Calu3 (cell line): Measurements from ENCODE around the gene RHOF. TPM values are rescaled to one million over a fixed set of nuclear protein-coding genes. Genes with fewer than 3 reads are reported as not detected.

Experiments
- BruUV-seq: library from RNA; stranded (reverse); fragments of 400-500 nt; replicated peaks from 2 replicates; lab custom pipeline; 2021; lab: Mats Ljungman, UMichigan
- CTCF ChIA-PET: fragments of 300-600 bp; sonication (Branson Sonifier 250); formaldehyde crosslinking; loops from one replicate; lab custom pipeline; 2022; ENCODE audit warnings: antibody characterized with exemption; lab: Charles Lee
- DNase-seq: peaks from one replicate; pipeline ENCODE4 v3.0.0; 2022
- H3K27ac Mint-ChIP-seq: one replicate; pipeline ENCODE4 v1.8.0; 2022; ENCODE audit warnings: mixed read lengths; ENCODE audit not compliant: unreplicated experiment
- H3K27me3 Mint-ChIP-seq: one replicate; pipeline ENCODE4 v1.8.0; 2022; ENCODE audit warnings: mixed read lengths; ENCODE audit not compliant: unreplicated experiment
- H3K36me3 Mint-ChIP-seq: one replicate; pipeline ENCODE4 v1.8.0; 2022; ENCODE audit warnings: mild to moderate bottlenecking, moderate library complexity, mixed read lengths; ENCODE audit not compliant: insufficient read depth, unreplicated experiment
- H3K4me1 Mint-ChIP-seq: one replicate; pipeline ENCODE4 v1.8.0; 2022; ENCODE audit warnings: mild to moderate bottlenecking, low read depth, mixed read lengths; ENCODE audit not compliant: unreplicated experiment
- H3K4me3 Mint-ChIP-seq: one replicate; pipeline ENCODE4 v1.8.0; 2022; ENCODE audit warnings: mild to moderate bottlenecking, low read depth, moderate library complexity, mixed read lengths; ENCODE audit not compliant: unreplicated experiment
- H3K9me3 Mint-ChIP-seq: one replicate; pipeline ENCODE4 v1.8.0; 2022; ENCODE audit warnings: low read depth, mixed read lengths; ENCODE audit not compliant: unreplicated experiment
- intact Hi-C: fragments of 100-400 bp; cut with micrococcal nuclease; formaldehyde crosslinking; loops from one replicate; pipeline ENCODE4 v1.10.0; 2022; ENCODE audit not compliant: unreplicated experiment
- total RNA-seq: library from RNA; stranded (reverse); gene quantifications from 2 replicates; pipeline ENCODE4 v1.2.3, GENCODE V29; 2022
- TF ChIP-seq, protein P1 (sequence below): fragments of 200-600 bp; IDR thresholded peaks from one replicate; pipeline ENCODE4 v1.8.0; 2022; ENCODE audit warnings: antibody characterized with exemption; ENCODE audit not compliant: unreplicated experiment

The RHOF gene
- total RNA-seq, 1 experiment from 2014 or later, result 73.9 TPM

DNA sequence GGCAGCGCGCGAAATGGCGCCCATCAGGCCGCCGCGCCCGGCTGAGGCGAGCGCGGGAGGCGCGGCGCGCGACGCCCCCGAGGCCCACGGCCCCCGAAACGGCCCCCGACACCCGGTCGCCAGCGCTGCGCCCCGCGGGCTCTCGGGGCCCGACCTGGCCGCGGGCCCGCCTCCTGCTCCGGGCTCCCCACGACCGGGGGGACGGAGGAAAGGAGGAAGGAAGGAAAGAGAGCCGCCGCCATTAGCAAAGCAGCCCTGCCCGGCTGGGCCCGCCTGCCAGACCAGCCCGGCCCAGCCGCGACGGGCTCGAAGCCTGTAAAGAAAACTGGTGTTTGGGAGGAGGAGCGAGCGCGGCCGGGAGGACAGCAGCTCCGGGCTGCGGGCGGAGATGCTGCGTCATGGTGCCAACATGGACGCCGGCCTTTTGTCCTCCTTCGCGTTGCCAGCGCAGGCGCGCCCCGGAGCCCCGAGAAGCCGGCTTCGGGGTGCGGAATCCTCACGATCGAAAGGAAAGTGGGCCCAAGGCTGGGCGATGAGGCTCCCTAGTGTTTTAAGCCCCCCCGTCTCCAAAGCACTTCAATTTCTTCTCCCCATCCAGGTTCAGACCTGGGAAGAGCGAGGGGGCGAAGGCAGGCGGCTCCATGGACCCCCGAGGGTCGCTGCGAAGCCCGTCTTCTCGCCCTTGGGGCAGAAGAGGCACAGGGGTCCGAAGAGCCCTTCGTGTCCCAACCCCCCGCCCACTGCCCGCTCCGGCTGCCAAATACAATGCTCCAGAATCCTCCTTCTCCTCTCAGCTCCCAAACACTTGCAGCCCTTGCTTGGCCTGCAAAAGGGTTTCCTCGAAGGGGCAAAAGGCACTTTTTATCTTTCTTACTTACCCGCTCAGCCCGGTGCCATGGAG, 7.5 kb upstream of the RHOF start:
- intact Hi-C loops, result no loop called here
- no TSS peak for BruUV-seq
- H3K27me3 Mint-ChIP-seq, result no peaks in the 10 kb centered on the region
- CTCF ChIA-PET, result interaction anchor here (0.6 to 8.7 kb wide), 5 partner anchors 10 to 88 kb away, joined by 3 to 179 read pairs (median 4); no protein-coding TSS in a partner anchor
- peaks cover 83% of the 10 kb centered on the region for H3K36me3 Mint-ChIP-seq
- DNase-seq, result peak; percentile 69
- H3K9me3 Mint-ChIP-seq, result no peaks in the 10 kb centered on the region
- peaks cover 56% of the 10 kb centered on the region for H3K4me1 Mint-ChIP-seq
- H3K27ac Mint-ChIP-seq, result peak overlapping the region; percentile 93
- TF ChIP-seq, protein P1, sequence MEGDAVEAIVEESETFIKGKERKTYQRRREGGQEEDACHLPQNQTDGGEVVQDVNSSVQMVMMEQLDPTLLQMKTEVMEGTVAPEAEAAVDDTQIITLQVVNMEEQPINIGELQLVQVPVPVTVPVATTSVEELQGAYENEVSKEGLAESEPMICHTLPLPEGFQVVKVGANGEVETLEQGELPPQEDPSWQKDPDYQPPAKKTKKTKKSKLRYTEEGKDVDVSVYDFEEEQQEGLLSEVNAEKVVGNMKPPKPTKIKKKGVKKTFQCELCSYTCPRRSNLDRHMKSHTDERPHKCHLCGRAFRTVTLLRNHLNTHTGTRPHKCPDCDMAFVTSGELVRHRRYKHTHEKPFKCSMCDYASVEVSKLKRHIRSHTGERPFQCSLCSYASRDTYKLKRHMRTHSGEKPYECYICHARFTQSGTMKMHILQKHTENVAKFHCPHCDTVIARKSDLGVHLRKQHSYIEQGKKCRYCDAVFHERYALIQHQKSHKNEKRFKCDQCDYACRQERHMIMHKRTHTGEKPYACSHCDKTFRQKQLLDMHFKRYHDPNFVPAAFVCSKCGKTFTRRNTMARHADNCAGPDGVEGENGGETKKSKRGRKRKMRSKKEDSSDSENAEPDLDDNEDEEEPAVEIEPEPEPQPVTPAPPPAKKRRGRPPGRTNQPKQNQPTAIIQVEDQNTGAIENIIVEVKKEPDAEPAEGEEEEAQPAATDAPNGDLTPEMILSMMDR, result no peak
- peak overlapping the region; percentile 76 for H3K4me3 Mint-ChIP-seq

GRCh38 chr12:121799842-121800693, 6.6 kb upstream of the RHOF start:
- CTCF ChIA-PET, result interaction anchor here (0.6 to 8.7 kb wide), 5 partner anchors 11 to 744 kb away, joined by 3 to 179 read pairs (median 4); partner anchors contain the start of gene TMEM120B
- BruUV-seq, result no TSS peak
- DNase-seq, result peak; percentile 91
- TF ChIP-seq, protein P1, result no peak
- H3K27me3 Mint-ChIP-seq, result no peaks in the 10 kb centered on the region
- peaks cover 63% of the 10 kb centered on the region for H3K4me1 Mint-ChIP-seq
- H3K36me3 Mint-ChIP-seq, result peaks cover 82% of the 10 kb centered on the region
- H3K9me3 Mint-ChIP-seq, result no peaks in the 10 kb centered on the region
- intact Hi-C loops, result no loop called here
- peak overlapping the region; percentile 76 for H3K4me3 Mint-ChIP-seq
- peak overlapping the region; percentile 86 for H3K27ac Mint-ChIP-seq

- TF ChIP-seq, protein P1, result no peak
- Mint-ChIP-seq H3K4me3 (peak overlapping the region; percentile 76), H3K27ac (peak overlapping the region; percentile 86), H3K27me3 (no peaks in the 10 kb centered on the region), H3K9me3 (no peaks in the 10 kb centered on the region), H3K4me1 (peaks cover 70% of the 10 kb centered on the region), H3K36me3 (peaks cover 82% of the 10 kb centered on the region)
- intact Hi-C loops, result no loop called here
- CTCF ChIA-PET, result interaction anchor here (0.6 to 8.7 kb wide), 3 partner anchors 12 to 744 kb away, joined by 4 to 179 read pairs (median 7); partner anchors contain the start of gene TMEM120B
- DNase-seq, result peak; percentile 72
- BruUV-seq, result TSS peak; percentile 1
Measured at GRCh38 chr12:121799156-121799841, 5.8 kb upstream of the RHOF start.

- no peak for DNase-seq
- Mint-ChIP-seq H3K4me3 (peak overlapping the region; percentile 76), H3K27me3 (no peaks in the 10 kb centered on the region), H3K4me1 (peaks cover 73% of the 10 kb centered on the region), H3K9me3 (no peaks in the 10 kb centered on the region), H3K27ac (peak overlapping the region; percentile 86), H3K36me3 (peaks cover 83% of the 10 kb centered on the region)
- intact Hi-C loops, result no loop called here
- TF ChIP-seq, protein P1, result no peak
- CTCF ChIA-PET, result interaction anchor here (8.7 kb wide), 1 partner anchor 12 kb away, joined by 179 read pairs; no protein-coding TSS in a partner anchor
- no TSS peak for BruUV-seq
Measured at GRCh38 chr12:121798787-121799155, 5.3 kb upstream of the RHOF start.
